Bladder microvascular endothelial cell (primary cell): ENCODE measurements around the gene LAMA5. TPM values are rescaled to one million over a fixed set of nuclear protein-coding genes. Genes with fewer than 3 reads are reported as not detected.

Experiments used
- total RNA-seq: library from RNA; depleted of rRNA; stranded (reverse); fragments of >200 nt; gene quantifications from 2 replicates; pipeline ENCODE4 v1.2.3, GENCODE V29; 2014

The LAMA5 gene
- total RNA-seq = 65.6 and 72.9 TPM in 2 replicates

GRCh38 chr20:62367136-62367632 is at the start of gene LAMA5:
LAMA5 (minus strand) TSS chr20:62367312; CDS start chr20:62367245, 67 bp downstream.

GRCh38 chr20:62407221-62407992 is 40.3 kb upstream of the LAMA5 start, which contains the start of gene CABLES2:
CABLES2 (minus strand) TSS chr20:62407285; CDS start chr20:62407276, 9 bp downstream.

GRCh38 chr20:62386383-62387218 is 19.5 kb upstream of the LAMA5 start, which contains the start of gene RPS21:
RPS21 (plus strand) TSS chr20:62387103; CDS start chr20:62387339, 236 bp downstream.

GRCh38 chr20:62302341-62303061 is 64.6 kb downstream of the LAMA5 start, which contains the start of gene ADRM1:
ADRM1 (plus strand) TSS chr20:62302997; CDS start chr20:62303569, 572 bp downstream.

Other genes starting within 250 kb of the LAMA5 start
- 24.8 and 31.8 TPM in 2 replicates for gene LSM14B, start 244.8 kb downstream of the LAMA5 start, total RNA-seq
- 407 and 459 TPM in 2 replicates for gene PSMA7, start 223.9 kb downstream of the LAMA5 start, total RNA-seq
- gene SS18L1, start 223.5 kb downstream of the LAMA5 start, total RNA-seq = 6.2 and 16.7 TPM in 2 replicates
- gene MTG2, start 184.3 kb downstream of the LAMA5 start, total RNA-seq = 9.4 and 17.1 TPM in 2 replicates
- not detected in 2 replicates for gene HRH3, start 147.0 kb downstream of the LAMA5 start, total RNA-seq
- 17.6 and 37.1 TPM in 2 replicates for gene OSBPL2, start 128.8 kb downstream of the LAMA5 start, total RNA-seq
- 104 and 109 TPM in 2 replicates for gene ADRM1, start 64.3 kb downstream of the LAMA5 start, total RNA-seq
- 639 and 784 TPM in 2 replicates for gene RPS21, start 19.8 kb upstream of the LAMA5 start, total RNA-seq
- gene CABLES2, start 40.0 kb upstream of the LAMA5 start, total RNA-seq = 0.49 and 2.5 TPM in 2 replicates
- gene RBBP8NL, start 60.2 kb upstream of the LAMA5 start, total RNA-seq = not detected in 2 replicates
- not detected in 2 replicates for gene GATA5, start 108.7 kb upstream of the LAMA5 start, total RNA-seq